ENCODE data around the gene BYSL.
"Not testable (repeated sequence)": the region's sequence is repeated elsewhere in the genome, so short reads cannot be mapped to it uniquely, and the experiment has no call there.

BYSL gene

GRCh38 chr6:41917528-41917927 is 3.8 kb upstream of the BYSL start:
- DNase-seq: no peak

DNA sequence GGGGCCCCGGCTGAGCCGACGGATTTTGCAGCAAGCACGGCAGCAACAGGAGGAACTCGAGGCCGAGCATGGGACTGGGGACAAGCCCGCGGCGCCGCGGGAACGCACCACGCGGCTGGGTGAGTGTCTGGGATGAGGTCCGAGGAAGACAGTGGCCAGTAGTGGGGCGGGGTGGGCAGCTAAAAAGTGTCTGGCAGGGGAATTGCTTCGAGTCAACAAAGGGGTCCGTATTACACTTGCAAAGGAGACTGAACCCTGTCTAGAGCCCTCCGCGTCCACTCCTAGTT is 356 bp downstream of the BYSL start:
- no peak for DNase-seq

GRCh38 chr6:41922154-41922553 is 855 bp downstream of the BYSL start:
- DNase-seq: no peak

- DNase-seq: no peak
Observed at GRCh38 chr6:41927253-41927652, 6.0 kb downstream of the BYSL start.

DNA sequence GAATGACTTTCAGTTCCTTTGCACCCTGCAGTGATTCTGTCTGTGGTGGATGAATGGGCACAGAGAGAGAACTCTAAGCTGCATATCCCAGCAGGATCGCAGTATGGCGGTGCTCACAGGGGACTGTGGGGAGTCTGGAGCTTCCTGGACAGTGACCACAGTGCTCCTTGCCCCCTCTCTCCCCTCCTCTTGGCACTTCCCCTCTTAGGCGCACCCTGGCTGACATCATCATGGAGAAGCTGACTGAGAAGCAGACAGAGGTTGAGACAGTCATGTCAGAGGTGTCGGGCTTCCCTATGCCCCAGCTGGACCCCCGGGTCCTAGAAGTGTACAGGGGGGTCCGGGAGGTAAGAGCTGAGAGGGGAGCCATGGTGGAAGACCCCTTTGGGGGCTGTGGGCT is 8.6 kb downstream of the BYSL start:
- DNase-seq: no peak

- DNase-seq: no peak
Observed at GRCh38 chr6:41931792-41932191, 10.5 kb downstream of the BYSL start.

GRCh38 chr6:41932378-41932777 is 11.1 kb downstream of the BYSL start:
- no peak for DNase-seq

DNA sequence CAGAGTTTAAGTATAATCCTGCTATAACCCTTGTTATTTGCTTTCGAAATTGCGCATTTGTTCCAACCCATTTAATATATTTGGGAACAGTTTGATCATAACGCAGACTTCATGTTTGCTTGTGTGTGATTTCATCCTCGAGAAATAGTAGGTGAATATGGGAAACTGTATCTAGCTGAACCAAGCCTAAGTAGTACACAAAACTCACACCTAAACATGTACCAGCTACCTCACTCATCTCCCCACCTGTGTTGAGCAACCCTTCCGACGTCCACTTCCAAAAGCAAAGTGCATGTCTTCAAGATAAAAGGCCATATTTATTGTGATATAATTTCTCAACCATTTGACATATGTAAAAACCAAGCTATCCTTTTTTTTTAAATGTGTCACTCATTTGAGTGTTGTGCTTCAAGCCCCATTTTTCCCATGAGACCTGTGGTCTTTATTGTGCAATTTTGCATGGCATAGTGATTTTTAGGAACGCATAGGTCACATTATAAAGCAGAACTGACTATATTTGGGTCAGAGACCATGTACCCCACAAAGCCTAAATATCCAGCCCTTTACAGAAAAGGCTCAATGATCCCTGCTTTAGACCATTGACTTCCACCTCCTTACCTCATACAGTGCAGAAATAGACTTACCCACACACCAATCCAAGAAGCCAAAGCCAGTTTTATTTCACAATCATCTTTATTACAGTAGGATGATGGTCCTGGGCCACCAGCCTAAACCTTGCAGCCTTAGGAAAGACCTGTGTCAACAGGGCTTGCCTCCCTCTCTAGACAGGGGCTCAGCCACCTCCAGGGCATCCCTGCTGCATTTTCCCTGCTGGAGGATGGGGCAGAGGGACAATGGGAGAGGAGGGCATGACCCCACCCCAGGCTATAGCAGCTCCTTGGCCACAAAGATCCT is 13.2 kb downstream of the BYSL start:
- DNase-seq: no peak

DNA sequence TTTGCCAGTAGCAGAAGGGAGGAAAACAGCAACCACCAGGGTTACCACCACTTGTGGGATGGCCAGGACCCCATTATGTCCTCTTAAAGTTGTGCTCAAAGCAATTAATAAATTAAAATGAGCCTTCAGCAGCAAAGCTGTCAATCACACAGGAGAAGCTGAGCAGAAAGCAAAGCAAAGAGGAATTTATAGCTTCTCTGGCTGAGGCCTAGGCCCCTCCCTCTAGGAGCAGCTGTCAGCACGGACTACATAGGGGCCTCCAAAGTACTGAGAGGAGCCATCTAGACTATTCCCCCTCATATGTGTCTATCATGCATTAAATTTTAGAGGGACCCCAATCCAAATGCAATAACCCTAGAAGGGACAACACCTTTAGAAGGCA is 13.9 kb downstream of the BYSL start:
- no peak for DNase-seq

DNA sequence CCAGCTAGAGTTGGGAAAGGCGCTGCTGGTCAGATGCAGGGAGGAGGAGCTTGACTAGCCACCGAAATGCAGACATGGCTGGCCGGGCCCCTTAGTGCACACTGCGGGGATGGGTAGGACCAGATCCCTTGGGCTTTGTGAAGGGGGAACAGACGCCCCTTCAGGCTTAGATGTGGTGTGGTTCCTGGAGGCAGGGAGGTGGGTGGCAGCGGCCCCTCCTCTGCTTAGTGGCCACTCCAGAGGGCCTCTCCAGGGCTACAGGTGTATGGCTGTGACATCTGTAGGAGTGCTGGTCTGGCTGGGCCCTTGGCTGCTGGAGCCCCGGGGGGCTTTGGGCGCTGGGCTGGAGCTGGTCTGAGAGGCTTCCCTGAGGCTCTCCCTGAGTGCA is 14.4 kb downstream of the BYSL start:
- DNase-seq: no peak

DNA sequence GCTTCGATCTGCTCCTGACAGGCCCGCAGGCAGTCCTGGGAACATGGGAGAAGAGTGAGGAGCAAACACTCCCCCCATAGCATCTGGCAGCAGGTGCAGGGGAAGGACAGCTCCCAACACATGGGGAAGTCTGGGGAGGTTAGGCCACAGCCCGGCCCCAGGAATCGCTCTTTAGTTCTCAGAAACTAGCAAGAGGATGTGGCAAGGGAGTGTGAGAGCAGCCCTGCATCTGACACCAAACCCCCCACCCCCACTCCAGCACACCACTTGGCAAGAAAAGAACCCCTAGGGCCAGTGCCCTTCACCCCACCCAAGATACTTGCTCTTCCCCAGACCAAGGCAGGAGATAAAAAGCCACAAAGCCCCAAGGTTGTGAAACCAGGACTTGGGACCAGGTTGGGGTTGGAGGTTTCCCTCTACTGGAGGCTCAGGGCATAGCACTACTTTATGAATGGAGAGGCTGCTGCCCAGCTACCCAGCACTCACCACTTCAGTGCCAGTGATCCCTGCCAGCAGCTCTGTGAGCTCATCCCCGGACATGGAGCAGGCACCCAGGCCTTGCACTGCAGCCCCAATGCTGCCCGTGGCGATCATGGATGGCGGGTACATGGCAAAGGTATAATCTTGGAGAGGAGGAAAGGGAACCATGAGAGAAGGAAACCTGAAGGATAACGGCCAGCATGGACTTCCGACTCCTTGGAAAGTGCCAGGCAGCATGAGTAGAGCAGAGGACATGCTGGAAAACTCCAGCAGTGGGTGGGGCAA is 15.0 kb downstream of the BYSL start:
- peak; percentile 14 for DNase-seq

GRCh38 chr6:41937472-41937860 is 16.2 kb downstream of the BYSL start:
- DNase-seq: no peak

DNA sequence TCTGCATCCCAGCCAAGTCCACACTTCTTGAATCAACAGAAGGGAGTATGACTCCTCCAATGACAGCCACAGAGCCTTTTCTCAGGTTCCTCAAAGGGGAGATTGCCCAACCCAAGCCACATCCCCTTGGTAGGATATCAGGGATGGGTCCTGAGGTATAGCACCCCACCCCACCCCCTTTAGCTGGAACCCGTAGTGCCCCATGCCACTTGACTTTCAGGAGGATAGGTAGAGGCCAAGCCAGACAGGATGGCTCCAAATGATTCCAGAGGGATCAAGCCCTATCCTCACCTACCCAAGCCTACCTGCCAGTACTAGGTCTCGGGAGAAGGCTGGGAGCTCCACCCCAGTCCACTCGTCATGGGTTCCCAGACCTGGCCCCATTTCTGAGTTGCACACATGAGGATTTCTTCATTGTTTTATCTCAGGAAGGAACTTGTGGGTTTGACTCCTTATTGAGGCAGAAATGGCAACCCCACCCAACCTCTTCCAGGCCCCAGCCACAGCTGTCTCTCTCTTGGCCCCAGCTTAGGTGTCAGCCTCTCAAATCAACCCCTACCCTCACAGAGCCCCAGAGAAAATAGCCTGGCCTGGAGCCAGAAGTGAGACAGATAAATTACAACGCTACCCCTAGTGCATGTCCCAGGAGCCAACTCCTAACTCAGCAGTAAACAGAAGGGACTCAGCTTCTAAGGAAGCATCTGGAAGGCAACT is 16.7 kb downstream of the BYSL start:
- DNase-seq: no peak

- no peak for DNase-seq
Observed at GRCh38 chr6:41938590-41939175, 17.4 kb downstream of the BYSL start.

DNA sequence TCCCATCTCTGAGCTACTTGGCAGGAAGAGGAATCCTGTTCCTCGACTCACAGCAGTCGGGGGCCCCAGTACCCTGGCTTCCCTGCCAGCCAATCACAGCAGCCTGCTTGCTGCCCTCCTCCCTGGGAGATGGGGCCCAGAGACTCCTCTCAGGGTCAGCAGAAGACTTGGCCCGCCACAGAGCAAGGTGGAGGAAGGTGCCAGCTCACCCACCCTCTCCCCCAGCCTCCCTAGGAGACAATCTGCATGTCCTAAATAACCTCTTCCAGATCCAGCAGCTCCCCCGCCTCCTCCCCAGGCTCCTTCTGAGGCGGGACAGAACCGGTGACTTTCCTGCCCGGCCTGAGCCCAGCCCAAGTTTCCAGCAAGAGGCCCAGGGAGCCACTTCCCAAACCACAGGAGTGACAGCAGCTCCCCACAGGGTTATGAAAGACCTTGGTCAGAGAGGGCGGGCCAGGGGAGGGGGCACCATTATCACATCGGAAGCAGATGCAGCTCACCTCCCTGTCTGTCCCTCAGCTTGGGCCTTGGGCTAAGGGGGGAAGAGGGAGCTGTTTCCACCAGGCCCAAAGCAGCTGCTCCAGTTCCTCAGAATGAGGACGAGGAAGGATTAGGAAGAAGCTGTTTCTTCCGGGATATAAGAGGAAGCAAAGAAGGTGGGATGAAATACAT is 18.0 kb downstream of the BYSL start:
- DNase-seq: no peak

DNA sequence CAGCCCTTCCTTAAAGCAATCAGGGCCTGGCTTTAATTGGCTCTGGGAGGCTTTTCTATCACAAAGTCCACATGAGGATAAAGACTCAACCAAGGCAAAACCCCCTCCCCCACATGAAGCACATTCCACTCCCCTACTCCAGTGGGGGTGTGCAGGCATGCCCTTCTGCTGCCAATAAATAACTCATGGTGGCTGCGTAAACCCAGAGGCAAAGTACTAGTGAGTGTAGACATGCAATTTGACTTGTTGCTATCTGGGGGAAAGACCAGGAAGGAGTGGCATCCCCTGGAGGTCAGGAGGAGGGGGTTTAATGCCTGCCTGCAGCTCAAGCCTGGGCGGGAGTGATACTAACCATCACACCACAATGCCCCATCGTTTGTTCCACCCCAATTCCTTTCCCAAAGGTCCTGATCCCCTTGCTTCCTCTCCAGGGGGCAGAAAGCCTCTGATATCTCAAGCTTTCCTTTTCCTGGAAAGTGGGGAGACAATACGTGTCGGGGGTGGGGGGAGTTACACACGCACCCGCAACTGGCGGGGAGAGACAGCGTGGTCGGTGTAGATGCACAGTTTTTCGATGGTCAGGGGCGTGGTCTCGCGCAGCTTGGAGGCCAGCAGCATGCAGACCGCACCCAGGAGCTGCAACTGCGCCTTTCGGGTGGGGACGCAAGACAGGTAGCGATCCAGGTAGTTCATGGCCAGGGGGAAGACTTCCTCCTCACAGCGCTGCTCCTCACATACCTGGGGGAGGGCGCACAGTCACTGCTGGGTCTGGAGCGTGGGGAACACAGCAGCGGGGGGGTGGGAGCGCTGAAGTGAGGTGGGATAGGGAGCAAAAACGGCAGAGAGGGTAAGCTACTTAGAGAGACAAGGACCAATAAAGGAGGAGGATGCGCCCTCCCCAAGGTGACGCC is 18.8 kb downstream of the BYSL start:
- DNase-seq: no peak

DNA sequence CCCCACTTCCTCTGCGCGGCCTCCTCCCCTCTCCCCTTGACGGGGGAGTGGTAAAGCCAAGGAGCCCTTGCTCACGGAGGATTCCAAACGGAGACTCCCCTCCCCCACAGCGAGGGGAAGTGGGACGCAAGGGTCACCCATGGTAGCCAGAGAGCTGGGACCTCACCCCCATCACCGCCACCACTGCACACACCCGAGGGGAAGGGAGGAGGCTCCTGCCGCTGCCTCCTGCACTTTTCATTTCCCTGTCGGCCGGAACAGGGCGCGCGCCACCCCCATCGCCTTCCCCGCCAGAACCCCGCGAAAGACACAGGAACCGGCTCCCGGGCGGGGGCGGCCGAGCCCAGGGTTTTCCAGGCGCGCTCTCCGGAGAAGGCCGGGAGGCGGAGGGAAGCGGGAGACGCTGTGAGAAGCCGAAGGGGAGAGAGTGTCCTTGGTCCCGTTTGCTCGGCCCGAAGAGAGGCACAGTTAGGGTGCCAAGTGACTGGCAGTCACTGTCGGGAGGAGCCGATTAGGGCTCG is 19.5 kb downstream of the BYSL start:
- peak; percentile 3 for DNase-seq

GRCh38 chr6:41941280-41942066 is 20.2 kb downstream of the BYSL start, which contains the start of gene CCND3:
Gene CCND3 (minus strand): TSS chr6:41941808. CDS start chr6:41941649, 159 bp downstream.
- peak; percentile 53 for DNase-seq

DNA sequence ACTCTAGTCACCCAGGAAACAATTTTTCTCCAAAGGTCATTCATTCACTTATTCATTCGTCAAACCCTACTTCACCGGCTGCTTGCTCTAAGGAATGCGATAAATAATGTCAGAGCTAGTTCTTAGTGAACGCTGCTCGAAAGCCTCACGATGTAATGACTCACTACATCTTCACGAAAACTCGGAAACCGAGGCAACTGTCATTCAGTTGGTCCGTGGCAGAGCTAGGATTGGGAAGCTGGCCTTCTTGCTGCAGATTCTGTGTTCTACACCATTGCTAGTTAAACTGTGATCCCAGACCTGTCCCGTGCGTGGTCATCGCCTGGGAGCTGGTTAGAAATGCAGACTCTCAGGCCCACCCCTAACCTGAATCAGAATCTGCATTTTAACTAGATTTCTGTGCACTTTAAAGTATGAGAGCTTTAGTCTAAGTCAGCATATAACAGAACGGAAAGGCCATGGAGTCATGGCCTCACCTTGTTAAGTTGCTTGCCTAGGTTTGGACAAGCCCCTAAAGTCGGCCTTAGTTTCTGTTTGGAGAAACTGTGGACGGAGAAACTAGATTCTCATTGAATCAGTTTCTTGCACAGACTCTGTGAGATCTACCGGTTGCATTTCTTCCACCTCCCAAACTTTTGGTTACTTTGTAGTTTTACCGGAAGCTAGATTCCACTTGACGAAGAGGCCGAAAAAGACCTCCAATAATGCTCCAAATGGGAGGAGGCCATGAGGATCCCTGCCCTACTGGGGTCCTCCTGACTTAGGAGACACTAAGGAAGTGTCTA is 21.0 kb downstream of the BYSL start:
- no peak for DNase-seq

GRCh38 chr6:41942882-41943281 is 21.6 kb downstream of the BYSL start:
- not testable (repeated sequence) for DNase-seq

Data from DMS79 (cell line).